T-helper 1 cell treated with Interleukin-12 subunit alpha and Interleukin-12 subunit beta and Interleukin-4 antibody, amounts not matched to agents 30 ng/mL and 1 ng/mL, for 36 hours (primary cell): ENCODE results near the gene GRK5. TPM values are rescaled to one million over a fixed set of nuclear protein-coding genes. Genes with fewer than 3 reads are reported as not detected.

Source experiments
- intact Hi-C: fragments of 100-400 bp; cut with micrococcal nuclease; formaldehyde crosslinking; loops from one replicate; pipeline ENCODE4 v1.15.1; 2024
- total RNA-seq: library from RNA; stranded (reverse); gene quantifications from 2 replicates; pipeline ENCODE4 v1.2.3, GENCODE V29; 2022

GRK5 gene
- total RNA-seq, 1 donor from 2014 or later: 50.1 TPM

GRCh38 chr10:119466076-119466475 is 258.7 kb downstream of the GRK5 start:
- intact Hi-C loops: no loop called here

- intact Hi-C loops: no loop called here
Observed at GRCh38 chr10:119466655-119467054, 259.3 kb downstream of the GRK5 start.

GRCh38 chr10:119468542-119469324 is 261.4 kb downstream of the GRK5 start:
- intact Hi-C loops: no loop called here

GRCh38 chr10:119469325-119469707 is 261.9 kb downstream of the GRK5 start:
- intact Hi-C loops: no loop called here

GRCh38 chr10:119469846-119470245 is 262.5 kb downstream of the GRK5 start:
- intact Hi-C loops: no loop called here

- intact Hi-C loops: no loop called here
Observed at GRCh38 chr10:119470920-119471702, 263.7 kb downstream of the GRK5 start.

- intact Hi-C loops: no loop called here
Observed at GRCh38 chr10:119473771-119474170, 266.4 kb downstream of the GRK5 start.

- intact Hi-C loops: no loop called here
Observed at GRCh38 chr10:119474606-119475005, 267.2 kb downstream of the GRK5 start.

- intact Hi-C loops: no loop called here
Observed at GRCh38 chr10:119477444-119477843, 270.1 kb downstream of the GRK5 start.

GRCh38 chr10:119478111-119478802 is 270.9 kb downstream of the GRK5 start:
- intact Hi-C loops: loop anchor here (1.0 kb wide), 3 partner anchors 24 to 63 kb away; no protein-coding TSS in a partner anchor

GRCh38 chr10:119478811-119479341 is 271.5 kb downstream of the GRK5 start:
- intact Hi-C loops: loop anchor here (1.0 kb wide), 3 partner anchors 23 to 62 kb away; no protein-coding TSS in a partner anchor

- intact Hi-C loops: no loop called here
Observed at GRCh38 chr10:119479532-119479931, 272.2 kb downstream of the GRK5 start.

GRCh38 chr10:119480667-119481066 is 273.3 kb downstream of the GRK5 start:
- intact Hi-C loops: no loop called here

GRCh38 chr10:119481781-119482426 is 274.5 kb downstream of the GRK5 start:
- intact Hi-C loops: no loop called here

- intact Hi-C loops: no loop called here
Observed at GRCh38 chr10:119483001-119483400, 275.6 kb downstream of the GRK5 start.

GRCh38 chr10:119483839-119484238 is 276.5 kb downstream of the GRK5 start:
- intact Hi-C loops: no loop called here

GRCh38 chr10:119488675-119489074 is 281.3 kb downstream of the GRK5 start:
- intact Hi-C loops: loop anchor here (1.0 to 5.0 kb wide), 7 partner anchors 28 to 456 kb away; partner anchors contain the start of genes GRK5 and PRDX3

- intact Hi-C loops: loop anchor here (1.0 to 5.0 kb wide), 7 partner anchors 26 to 458 kb away; partner anchors contain the start of genes GRK5 and PRDX3
Observed at GRCh38 chr10:119489991-119490326, 282.6 kb downstream of the GRK5 start.

GRCh38 chr10:119491966-119492757 is 284.8 kb downstream of the GRK5 start:
- intact Hi-C loops: no loop called here

- intact Hi-C loops: no loop called here
Observed at GRCh38 chr10:119493155-119493554, 285.8 kb downstream of the GRK5 start.
